SU-DHL-6 (cell line): ENCODE results near the gene SREBF2.

Experiments used
- H2AFZ ChIP-seq: fragments of 200-600 bp; sonication (generic); 2 replicates; pipeline ENCODE4 v1.6.1; 2014; ENCODE audit warnings: low read depth, mild to moderate bottlenecking, moderate library complexity, mixed read lengths, antibody characterized with exemption, low read length; ENCODE audit not compliant: severe bottlenecking
- H3F3A ChIP-seq: fragments of 200-600 bp; shearing (Covaris generic); 2 replicates; pipeline ENCODE4 v1.6.0; 2016; ENCODE audit warnings: antibody characterized with exemption, mild to moderate bottlenecking; ENCODE audit not compliant: insufficient read depth
- H3K27ac ChIP-seq: fragments of 200-600 bp; sonication (generic); 2 replicates; pipeline ENCODE4 v1.5.1; 2016; ENCODE audit warnings: low read depth, mild to moderate bottlenecking, low read length, moderate library complexity, mixed read lengths
- H3K27me3 ChIP-seq: fragments of 200-600 bp; sonication (generic), shearing (Covaris generic); 2 replicates; pipeline ENCODE4 v1.6.0; 2014; ENCODE audit warnings: mild to moderate bottlenecking, low read length
- H3K36me3 ChIP-seq: fragments of 200-600 bp; sonication (generic); 2 replicates; pipeline ENCODE4 v1.6.1; 2014; ENCODE audit warnings: mild to moderate bottlenecking, low read length, mixed read lengths
- H3K4me2 ChIP-seq: fragments of 300-600, 200-600 bp; shearing (Covaris generic), sonication (generic); 2 replicates; pipeline ENCODE4 v1.6.0; 2014; ENCODE audit warnings: low read length, low read depth, mild to moderate bottlenecking; ENCODE audit not compliant: poor library complexity, severe bottlenecking
- H3K4me3 ChIP-seq: fragments of 200-600 bp; sonication (generic); 2 replicates; pipeline ENCODE4 v1.5.1; 2014; ENCODE audit warnings: antibody characterized with exemption, low read length, mild to moderate bottlenecking, mixed read lengths; ENCODE audit not compliant: insufficient read depth, poor library complexity, severe bottlenecking
- H3K79me2 ChIP-seq: fragments of 200-600 bp; sonication (generic); 2 replicates; pipeline ENCODE4 v1.6.1; 2014; ENCODE audit warnings: mild to moderate bottlenecking, low read length, moderate library complexity; ENCODE audit not compliant: insufficient read depth
- H3K9ac ChIP-seq: fragments of 200-600 bp; sonication (generic); 2 replicates; pipeline ENCODE4 v1.7.0; 2014; ENCODE audit warnings: mild to moderate bottlenecking, low read length
- H3K9me2 ChIP-seq: fragments of 200-600 bp; sonication (generic); replicated peaks from 2 replicates; pipeline ENCODE4 v1.6.1; 2014; ENCODE audit warnings: low read length; ENCODE audit not compliant: insufficient read depth
- H3K9me3 ChIP-seq: fragments of 200-600 bp; sonication (generic); 2 replicates; pipeline ENCODE4 v1.6.1; 2014; ENCODE audit warnings: low read length, mixed read lengths; ENCODE audit not compliant: insufficient read depth
- H4K20me1 ChIP-seq: fragments of 200-600 bp; sonication (generic); 2 replicates; pipeline ENCODE4 v1.6.1; 2014; ENCODE audit warnings: low read depth, mild to moderate bottlenecking, antibody characterized with exemption, low read length, moderate library complexity, mixed read lengths
- CTCF ChIP-seq: fragments of 200-600 bp; sonication (generic); IDR thresholded peaks from one replicate; pipeline ENCODE4 v1.5.1; 2017; ENCODE audit warnings: antibody characterized with exemption, mild to moderate bottlenecking, low read length, moderate library complexity; ENCODE audit not compliant: insufficient read depth, poor library complexity, severe bottlenecking
- EZH2phosphoT487 ChIP-seq: fragments of 200-600 bp; sonication (generic), shearing (Covaris generic); conservative IDR thresholded peaks from 2 replicates; pipeline ENCODE4 v1.6.1; 2018; ENCODE audit warnings: mild to moderate bottlenecking, antibody characterized with exemption, low read length, moderate library complexity, mixed read lengths

Gene SREBF2

GRCh38 chr22:41801147-41801819 is 31.6 kb upstream of the SREBF2 start:
- H3K9ac ChIP-seq = peak overlapping the region; percentile 72
- H3K36me3 ChIP-seq = no peaks in the 10 kb centered on the region
- 0 out of 2 replicates have a peak, but pooled peaks cover 3% of the 10 kb centered on the region for H3F3A ChIP-seq
- no peaks in the 10 kb centered on the region for H3K27me3 ChIP-seq
- H4K20me1 ChIP-seq = no peaks in the 10 kb centered on the region
- no peak for TF ChIP-seq CTCF
- no peak for TF ChIP-seq EZH2phosphoT487
- H2AFZ ChIP-seq = no peak overlapping the region
- H3K79me2 ChIP-seq = peaks cover 15% of the 10 kb centered on the region; the same call in 1 of the 2 replicates
- H3K4me2 ChIP-seq = peak overlapping the region; percentile 83
- H3K27ac ChIP-seq = no peak overlapping the region
- no peaks in the 10 kb centered on the region for H3K9me2 ChIP-seq
- no peaks in the 10 kb centered on the region for H3K9me3 ChIP-seq
- peak overlapping the region; percentile 60 for H3K4me3 ChIP-seq

- Histone ChIP-seq H3F3A (0 out of 2 replicates have a peak, but pooled peaks cover 3% of the 10 kb centered on the region), H3K9ac (peak overlapping the region; percentile 72), H3K79me2 (peaks cover 15% of the 10 kb centered on the region; the same call in 1 of the 2 replicates), H4K20me1 (no peaks in the 10 kb centered on the region), H3K36me3 (no peaks in the 10 kb centered on the region), H3K27ac (no peak overlapping the region), H3K9me3 (no peaks in the 10 kb centered on the region), H2AFZ (no peak overlapping the region), H3K4me3 (peak overlapping the region; percentile 60), H3K27me3 (no peaks in the 10 kb centered on the region), H3K9me2 (no peaks in the 10 kb centered on the region), H3K4me2 (peak overlapping the region; percentile 83)
- no peak for TF ChIP-seq EZH2phosphoT487
- no peak for TF ChIP-seq CTCF
Observed at GRCh38 chr22:41801886-41802285, 31.0 kb upstream of the SREBF2 start.

GRCh38 chr22:41805639-41806038 is 27.3 kb upstream of the SREBF2 start:
- H3K4me3 ChIP-seq = no peak overlapping the region
- H4K20me1 ChIP-seq = no peaks in the 10 kb centered on the region
- H3K9ac ChIP-seq = no peak overlapping the region
- TF ChIP-seq CTCF (no peak), EZH2phosphoT487 (no peak)
- H3K36me3 ChIP-seq = no peaks in the 10 kb centered on the region
- H3K4me2 ChIP-seq = no peak overlapping the region
- H3F3A ChIP-seq = 0 out of 2 replicates have a peak, but pooled peaks cover 3% of the 10 kb centered on the region
- no peak overlapping the region for H3K27ac ChIP-seq
- H3K79me2 ChIP-seq = peaks cover 15% of the 10 kb centered on the region; the same call in 1 of the 2 replicates
- H3K9me2 ChIP-seq = no peaks in the 10 kb centered on the region
- no peak overlapping the region for H2AFZ ChIP-seq
- H3K27me3 ChIP-seq = no peaks in the 10 kb centered on the region
- no peaks in the 10 kb centered on the region for H3K9me3 ChIP-seq
